HG02798 (cell line): ENCODE data around the gene ADGRF1.
"Not testable (repeated sequence)": the region's sequence is repeated elsewhere in the genome, so short reads cannot be mapped to it uniquely, and the experiment has no call there.

Source experiments
- ATAC-seq: cut with Tn5 transposase; IDR thresholded peaks from one replicate; pipeline ENCODE4 v1.9.1; 2021; ENCODE audit warnings: mild to moderate bottlenecking; ENCODE audit not compliant: unreplicated experiment, poor library complexity

ADGRF1 gene

GRCh38 chr6:47042275-47042791 lies at the start of gene ADGRF1:
TSS of gene ADGRF1 (minus strand) at chr6:47042332. CDS start at chr6:47029061, 13,271 bp downstream.
- ATAC-seq, result no peak

GRCh38 chr6:47090881-47091280 lies 48.7 kb upstream of the ADGRF1 start:
- no peak for ATAC-seq

GRCh38 chr6:47089473-47089872 lies 47.3 kb upstream of the ADGRF1 start:
- not testable (repeated sequence) for ATAC-seq

GRCh38 chr6:47086051-47086770 lies 44.1 kb upstream of the ADGRF1 start:
- no peak for ATAC-seq

- no peak for ATAC-seq
Measured at GRCh38 chr6:47084610-47085009, 42.5 kb upstream of the ADGRF1 start.

GRCh38 chr6:47083586-47084047 lies 41.5 kb upstream of the ADGRF1 start:
- ATAC-seq, result no peak

- no peak for ATAC-seq
Measured at GRCh38 chr6:47080083-47080596, 38.0 kb upstream of the ADGRF1 start.

GRCh38 chr6:47079638-47080037 lies 37.5 kb upstream of the ADGRF1 start:
- ATAC-seq, result no peak

- no peak for ATAC-seq
Measured at GRCh38 chr6:47078991-47079390, 36.9 kb upstream of the ADGRF1 start.

GRCh38 chr6:47076422-47077344 lies 34.6 kb upstream of the ADGRF1 start:
- no peak for ATAC-seq

- ATAC-seq, result no peak
Measured at GRCh38 chr6:47075741-47076421, 33.7 kb upstream of the ADGRF1 start.

- ATAC-seq, result no peak
Measured at GRCh38 chr6:47075168-47075567, 33.0 kb upstream of the ADGRF1 start.

GRCh38 chr6:47073125-47074110 lies 31.3 kb upstream of the ADGRF1 start:
- no peak for ATAC-seq

- no peak for ATAC-seq
Measured at GRCh38 chr6:47072667-47073066, 30.5 kb upstream of the ADGRF1 start.

GRCh38 chr6:47071681-47072080 lies 29.5 kb upstream of the ADGRF1 start:
- no peak for ATAC-seq

GRCh38 chr6:47070461-47070860 lies 28.3 kb upstream of the ADGRF1 start:
- no peak for ATAC-seq

- no peak for ATAC-seq
Measured at GRCh38 chr6:47069156-47069555, 27.0 kb upstream of the ADGRF1 start.

- no peak for ATAC-seq
Measured at GRCh38 chr6:47066418-47066817, 24.3 kb upstream of the ADGRF1 start.

GRCh38 chr6:47064274-47064673 lies 22.1 kb upstream of the ADGRF1 start:
- peak; percentile 36 for ATAC-seq
